HCT116 (cell line): Measurements from ENCODE around the gene LUZP2. TPM values are rescaled to one million over a fixed set of nuclear protein-coding genes. Genes with fewer than 3 reads are reported as not detected.

Experiments used
- ATAC-seq: fragments of 200-7000 bp; cut with Tn5 transposase; 2 replicates; pipeline ENCODE4 v1.9.1; 2020; ENCODE audit warnings: mild to moderate bottlenecking, moderate library complexity
- BruUV-seq: library from RNA; stranded (reverse); fragments of 400-500 nt; replicated peaks from 2 replicates; lab custom pipeline; 2021; lab: Mats Ljungman, UMichigan
- CTCF ChIA-PET: fragments of 300-600 bp; sonication (Branson Sonifier 250); formaldehyde crosslinking; loops from one replicate; lab custom pipeline; 2021; ENCODE audit warnings: antibody characterized with exemption; lab: Charles Lee
- POLR2A ChIA-PET: fragments of 300-600, 350-600 bp; sonication (Branson Sonifier 250); formaldehyde crosslinking; loops from one replicate; lab custom pipeline; 2021; ENCODE audit warnings: antibody characterized with exemption; lab: Charles Lee
- RAD21 ChIA-PET, 2 experiments: fragments of 300-600 bp; sonication (Branson Sonifier 250); formaldehyde crosslinking; loops; one replicate each; lab custom pipeline; 2023; ENCODE audit warnings: low total read pairs in 2 of 2; ENCODE audit not compliant: uncharacterized antibody in 2 of 2, unreplicated experiment in 2 of 2, low non-redundant PET in 1 of 2; lab: Charles Lee
- DNase-seq: peaks from one replicate; pipeline ENCODE4 v3.0.0-alpha.2; 2010; ENCODE audit warnings: low read depth, low spot score
- H2AFZ ChIP-seq: fragments of 200-600 bp; shearing (Covaris generic), sonication (generic); 2 replicates; pipeline ENCODE4 v1.6.1; 2017; ENCODE audit warnings: low read depth, mixed run types, mixed read lengths, antibody characterized with exemption, low read length; ENCODE audit not compliant: poor library complexity, severe bottlenecking
- H3K27ac ChIP-seq: 2 replicates; pipeline ENCODE4 v1.5.1; 2012; ENCODE audit warnings: low read depth, low read length
- H3K27me3 ChIP-seq: fragments of 200-600 bp; sonication (generic); 2 replicates; pipeline ENCODE4 v1.6.1; 2016; ENCODE audit warnings: mixed run types, low read length, mixed read lengths; ENCODE audit not compliant: insufficient read depth
- H3K36me3 ChIP-seq, 2 experiments: fragments of 200-500 bp in 1 of 2; fragments of 200-600 bp in 1 of 2; sonication (Bioruptor generic) in 1 of 2; sonication (generic) in 1 of 2; 2 replicates each; pipeline versions ENCODE4 v1.5.1 to v1.6.1; 2014 to 2016; ENCODE audit warnings: low read length in 2 of 2, inconsistent platforms in 1 of 2, mixed read lengths in 1 of 2, mixed run types in 1 of 2; ENCODE audit not compliant: insufficient read depth in 2 of 2, control insufficient read depth in 1 of 2
- H3K4me1 ChIP-seq, 2 experiments: fragments of 200-600 bp in 1 of 2; sonication (generic) in 1 of 2; 2 replicates each; pipeline versions ENCODE4 v1.5.1 to v1.6.1; 2012 to 2017; ENCODE audit warnings: low read length in 2 of 2, inconsistent platforms in 1 of 2, mild to moderate bottlenecking in 1 of 2, mixed read lengths in 1 of 2, mixed run types in 1 of 2, moderate library complexity in 1 of 2; ENCODE audit not compliant: insufficient read depth in 2 of 2, control insufficient read depth in 1 of 2
- H3K4me2 ChIP-seq: fragments of 200-600 bp; sonication (generic); 2 replicates; pipeline ENCODE4 v1.6.1; 2017; ENCODE audit warnings: mixed run types, low read length, mixed read lengths
- H3K4me3 ChIP-seq, 2 experiments: fragments of 200-600 bp in 1 of 2; sonication (generic) in 1 of 2; replicated peaks in 1 of 2; 2 replicates each; pipeline ENCODE4 v1.5.1; 2011 to 2016; ENCODE audit warnings: low read length in 2 of 2, control low read depth in 1 of 2, low read depth in 1 of 2, mild to moderate bottlenecking in 1 of 2, mixed read lengths in 1 of 2, mixed run types in 1 of 2
- H3K79me2 ChIP-seq: fragments of 200-600 bp; sonication (generic); 2 replicates; pipeline ENCODE4 v1.6.1; 2017; ENCODE audit warnings: mild to moderate bottlenecking, mixed run types, low read length, moderate library complexity, mixed read lengths; ENCODE audit not compliant: insufficient read depth
- H3K9ac ChIP-seq: fragments of 200-600 bp; sonication (generic); 2 replicates; pipeline ENCODE4 v1.6.1; 2016; ENCODE audit warnings: low read length, mixed read lengths
- H3K9me2 ChIP-seq: fragments of 200-600 bp; sonication (generic), shearing (Covaris generic); 2 replicates; pipeline ENCODE4 v1.6.1; 2017; ENCODE audit warnings: mixed run types, mild to moderate bottlenecking, moderate library complexity; ENCODE audit not compliant: insufficient read depth
- H3K9me3 ChIP-seq, 2 experiments: fragments of 200-500 bp in 1 of 2; fragments of 200-600 bp in 1 of 2; sonication (Bioruptor generic) in 1 of 2; sonication (generic) in 1 of 2; 2 replicates each; pipeline ENCODE4 v1.6.1; 2014 to 2017; ENCODE audit warnings: low read length in 2 of 2, mixed read lengths in 2 of 2, inconsistent platforms in 1 of 2, low read depth in 1 of 2, mild to moderate bottlenecking in 1 of 2, mixed run types in 1 of 2, moderate library complexity in 1 of 2; ENCODE audit not compliant: control insufficient read depth in 1 of 2, insufficient read depth in 1 of 2
- H4K20me1 ChIP-seq: fragments of 200-600 bp; sonication (generic), shearing (Covaris generic); 2 replicates; pipeline ENCODE4 v1.6.1; 2017; ENCODE audit warnings: mixed run types, mild to moderate bottlenecking, moderate library complexity; ENCODE audit not compliant: insufficient read depth
- CBX3 ChIP-seq: IDR thresholded peaks from 2 replicates; pipeline ENCODE4 v1.6.1; 2012; ENCODE audit warnings: low read depth
- EGR1 ChIP-seq: IDR thresholded peaks from 2 replicates; pipeline ENCODE4 v1.6.1; 2012; ENCODE audit warnings: low read depth
- ELF1 ChIP-seq: IDR thresholded peaks from 2 replicates; pipeline ENCODE4 v1.6.1; 2012; ENCODE audit warnings: low read depth, borderline replicate concordance
- JUND ChIP-seq: IDR thresholded peaks from 2 replicates; pipeline ENCODE4 v1.6.1; 2012
- SIN3A ChIP-seq: IDR thresholded peaks from 2 replicates; pipeline ENCODE4 v1.6.1; 2012; ENCODE audit warnings: low read depth
- YY1 ChIP-seq: IDR thresholded peaks from 2 replicates; pipeline ENCODE4 v1.6.1; 2011; ENCODE audit warnings: low read length, low read depth, moderate library complexity, mild to moderate bottlenecking; ENCODE audit not compliant: insufficient replicate concordance; ENCODE audit errors: extremely low read depth
- ZBTB33 ChIP-seq: IDR thresholded peaks from 2 replicates; pipeline ENCODE4 v1.6.1; 2011; ENCODE audit warnings: mild to moderate bottlenecking, low read length, moderate library complexity; ENCODE audit not compliant: insufficient replicate concordance; ENCODE audit errors: extremely low read depth
- ZFX ChIP-seq: fragments of 450-650 bp; IDR thresholded peaks from 2 replicates; pipeline ENCODE4 v1.6.1; 2017
- intact Hi-C: fragments of 100-400 bp; cut with micrococcal nuclease; formaldehyde crosslinking; loops from 2 replicates; pipeline ENCODE4 v1.10.0; 2022
- total RNA-seq: library from RNA; stranded (reverse); gene quantifications from one replicate; pipeline ENCODE4 v1.2.1, GENCODE V29; 2021; ENCODE audit not compliant: unreplicated experiment

Gene LUZP2
- total RNA-seq, 1 experiment from 2014 or later: not detected

DNA sequence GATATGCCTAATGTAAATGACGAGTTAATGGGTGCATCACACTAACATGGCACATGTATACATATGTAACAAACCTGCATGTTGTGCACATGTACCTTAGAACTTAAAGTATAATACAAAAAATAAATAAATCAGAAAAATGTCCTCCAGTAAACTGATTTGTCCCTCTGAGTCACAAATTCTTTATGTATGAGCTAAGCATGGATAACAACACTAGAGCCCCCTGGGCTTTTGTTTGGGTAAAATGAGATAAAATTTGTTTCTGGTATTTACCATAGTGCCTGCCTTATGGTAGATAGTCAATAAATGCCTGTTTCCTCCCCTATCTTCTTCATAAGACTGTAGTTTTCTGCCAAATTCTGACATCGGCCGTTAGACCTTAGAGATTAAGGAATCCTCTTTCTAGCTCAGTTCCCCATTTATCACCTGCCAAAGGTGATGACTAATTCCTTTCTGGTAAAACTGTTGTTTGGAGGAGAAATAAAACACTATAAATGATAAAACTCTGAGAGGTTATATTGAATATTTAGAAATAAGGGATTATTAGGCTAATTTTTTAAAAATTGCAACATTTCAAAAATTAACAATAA lies 43.6 kb upstream of the LUZP2 start:
- CTCF ChIA-PET: no interaction called here
- intact Hi-C loops: no loop called here
- BruUV-seq: no TSS peak

GRCh38 chr11:24457985-24458384 lies 38.9 kb upstream of the LUZP2 start:
- ATAC-seq (no peak), DNase-seq (no peak)
- Histone ChIP-seq H3K36me3 (no peaks in the 10 kb centered on the region), H3K9me3 (peaks cover 6 to 13% of the 10 kb centered on the region in 2 experiments; a peak in 3 of 4 replicates), H2AFZ (no peak overlapping the region), H3K4me2 (no peak overlapping the region), H3K9me2 (no peaks in the 10 kb centered on the region), H4K20me1 (no peaks in the 10 kb centered on the region), H3K27me3 (no peaks in the 10 kb centered on the region), H3K79me2 (no peaks in the 10 kb centered on the region), H3K27ac (no peak overlapping the region), H3K4me1 (no peaks in the 10 kb centered on the region), H3K4me3 (no peak overlapping the region), H3K9ac (no peak overlapping the region)
- BruUV-seq: no TSS peak
- intact Hi-C loops: no loop called here
- RAD21 ChIA-PET: no interaction called here
- POLR2A ChIA-PET: no interaction called here
- no peak for TF ChIP-seq ZBTB33
- CTCF ChIA-PET: no interaction called here

More for the DNA sequence above, 43.6 kb upstream of the LUZP2 start:
- Histone ChIP-seq H3K9me2 (no peaks in the 10 kb centered on the region), H3K4me3 (no peak overlapping the region), H3K9ac (no peak overlapping the region), H3K27me3 (no peaks in the 10 kb centered on the region), H3K27ac (no peak overlapping the region), H3K4me1 (no peaks in the 10 kb centered on the region), H4K20me1 (no peaks in the 10 kb centered on the region), H3K36me3 (no peaks in the 10 kb centered on the region), H3K79me2 (no peaks in the 10 kb centered on the region), H3K9me3 (peaks cover 4 to 7% of the 10 kb centered on the region in 2 experiments; a peak in 1 of 4 replicates), H3K4me2 (no peak overlapping the region), H2AFZ (no peak overlapping the region)
- ATAC-seq: no peak
- no peak for TF ChIP-seq SIN3A
- no peak for TF ChIP-seq EGR1
- TF ChIP-seq CBX3: no peak
- TF ChIP-seq ZFX: no peak
- TF ChIP-seq ELF1: no peak
- no peak for TF ChIP-seq JUND
- TF ChIP-seq YY1: no peak
- no peak for DNase-seq
- ChIA-PET RAD21 (no interaction called here), POLR2A (no interaction called here)
